ACC112 (cell line): ENCODE data around the gene ADAMTSL1.
A peak's percentile ranks its signal among the peaks of the same experiment; 100 is the strongest.

Experiments
- H2AFZ ChIP-seq: fragments of 200-600 bp; sonication (generic); one replicate; pipeline ENCODE4 v1.6.0; 2017; ENCODE audit warnings: antibody characterized with exemption, low read length; ENCODE audit not compliant: unreplicated experiment
- H3K27ac ChIP-seq: fragments of 200-600 bp; sonication (generic); 2 replicates; pipeline ENCODE4 v1.5.1; 2014; ENCODE audit warnings: low read depth, mild to moderate bottlenecking, antibody characterized with exemption, low read length, moderate library complexity
- H3K27me3 ChIP-seq: fragments of 200-600 bp; sonication (generic); 2 replicates; pipeline ENCODE4 v1.6.1; 2014; ENCODE audit warnings: mild to moderate bottlenecking, antibody characterized with exemption, low read length, moderate library complexity, mixed read lengths; ENCODE audit not compliant: insufficient read depth
- H3K36me3 ChIP-seq: fragments of 200-600 bp; sonication (generic); 2 replicates; pipeline ENCODE4 v1.6.1; 2016; ENCODE audit warnings: mild to moderate bottlenecking, antibody characterized with exemption, low read length, moderate library complexity, mixed read lengths; ENCODE audit not compliant: insufficient read depth
- H3K4me1 ChIP-seq: fragments of 200-600 bp; sonication (generic); one replicate; pipeline ENCODE4 v1.6.1; 2016; ENCODE audit warnings: low read length, mixed read lengths; ENCODE audit not compliant: insufficient read depth, unreplicated experiment, control insufficient read depth
- H3K4me3 ChIP-seq: fragments of 200-600 bp; sonication (generic); 2 replicates; pipeline ENCODE4 v1.5.1; 2014; ENCODE audit warnings: mild to moderate bottlenecking, low read depth, low read length
- H3K79me2 ChIP-seq: fragments of 200-600 bp; sonication (generic); one replicate; pipeline ENCODE4 v1.6.0; 2016; ENCODE audit warnings: low read length; ENCODE audit not compliant: control insufficient read depth, unreplicated experiment, insufficient read depth

The ADAMTSL1 gene

GRCh38 chr9:18473652-18474279 is at the start of gene ADAMTSL1:
Gene ADAMTSL1 (plus strand): TSS chr9:18474153. CDS start chr9:18474233, 80 bp downstream.
- Histone ChIP-seq H3K79me2 (peaks cover 47% of the 10 kb centered on the region), H3K27ac (peak within 1 kb of the TSS; percentile 54), H3K36me3 (no peaks in the 10 kb centered on the region), H3K27me3 (no peaks in the 10 kb centered on the region), H3K4me1 (peaks cover 42% of the 10 kb centered on the region), H2AFZ (peak within 1 kb of the TSS; percentile 78), H3K4me3 (peak within 1 kb of the TSS; percentile 85)

GRCh38 chr9:18427691-18428090 is 46.3 kb upstream of the ADAMTSL1 start:
- Histone ChIP-seq H2AFZ (no peak overlapping the region), H3K27me3 (no peaks in the 10 kb centered on the region), H3K4me1 (peaks cover 10% of the 10 kb centered on the region), H3K27ac (no peak overlapping the region), H3K79me2 (no peaks in the 10 kb centered on the region), H3K36me3 (no peaks in the 10 kb centered on the region), H3K4me3 (no peak overlapping the region)

- Histone ChIP-seq H3K36me3 (no peaks in the 10 kb centered on the region), H3K27ac (no peak overlapping the region), H3K4me3 (no peak overlapping the region), H3K4me1 (peaks cover 10% of the 10 kb centered on the region), H3K27me3 (no peaks in the 10 kb centered on the region), H3K79me2 (no peaks in the 10 kb centered on the region), H2AFZ (no peak overlapping the region)
These were observed 45.3 kb upstream of the ADAMTSL1 start for GRCh38 chr9:18428661-18429060.

GRCh38 chr9:18429070-18429469 is 44.9 kb upstream of the ADAMTSL1 start:
- H3K4me1 ChIP-seq, result peaks cover 10% of the 10 kb centered on the region

GRCh38 chr9:18433620-18434019 is 40.3 kb upstream of the ADAMTSL1 start:
- peaks cover 20% of the 10 kb centered on the region for H3K4me1 ChIP-seq
- H3K79me2 ChIP-seq, result no peaks in the 10 kb centered on the region
- H3K4me3 ChIP-seq, result no peak overlapping the region
- no peak overlapping the region for H3K27ac ChIP-seq
- H3K36me3 ChIP-seq, result no peaks in the 10 kb centered on the region
- H2AFZ ChIP-seq, result no peak overlapping the region
- no peaks in the 10 kb centered on the region for H3K27me3 ChIP-seq

More at GRCh38 chr9:18429070-18429469, 44.9 kb upstream of the ADAMTSL1 start:
- Histone ChIP-seq H3K27me3 (no peaks in the 10 kb centered on the region), H3K27ac (no peak overlapping the region), H2AFZ (no peak overlapping the region), H3K36me3 (no peaks in the 10 kb centered on the region), H3K4me3 (no peak overlapping the region), H3K79me2 (no peaks in the 10 kb centered on the region)

- H3K27ac ChIP-seq, result peak overlapping the region; percentile 60
- H3K4me1 ChIP-seq, result peaks cover 34% of the 10 kb centered on the region
- peak overlapping the region; percentile 96 for H2AFZ ChIP-seq
- no peaks in the 10 kb centered on the region for H3K36me3 ChIP-seq
- H3K79me2 ChIP-seq, result no peaks in the 10 kb centered on the region
- H3K27me3 ChIP-seq, result no peaks in the 10 kb centered on the region
- peak overlapping the region; percentile 77 for H3K4me3 ChIP-seq
These were observed 36.4 kb upstream of the ADAMTSL1 start for GRCh38 chr9:18437315-18438201.

GRCh38 chr9:18438300-18438925 is 35.5 kb upstream of the ADAMTSL1 start:
- Histone ChIP-seq H3K27ac (peak overlapping the region; percentile 60), H3K4me3 (peak overlapping the region; percentile 77), H2AFZ (peak overlapping the region; percentile 96)

GRCh38 chr9:18438951-18439350 is 35.0 kb upstream of the ADAMTSL1 start:
- H3K27ac ChIP-seq, result no peak overlapping the region
- H3K36me3 ChIP-seq, result no peaks in the 10 kb centered on the region
- no peaks in the 10 kb centered on the region for H3K79me2 ChIP-seq
- peak overlapping the region; percentile 77 for H3K4me3 ChIP-seq
- H3K4me1 ChIP-seq, result peaks cover 38% of the 10 kb centered on the region
- no peaks in the 10 kb centered on the region for H3K27me3 ChIP-seq
- H2AFZ ChIP-seq, result peak overlapping the region; percentile 96

More at GRCh38 chr9:18438300-18438925, 35.5 kb upstream of the ADAMTSL1 start:
- Histone ChIP-seq H3K79me2 (no peaks in the 10 kb centered on the region), H3K27me3 (no peaks in the 10 kb centered on the region), H3K4me1 (peaks cover 38% of the 10 kb centered on the region), H3K36me3 (no peaks in the 10 kb centered on the region)

GRCh38 chr9:18441261-18441660 is 32.7 kb upstream of the ADAMTSL1 start:
- Histone ChIP-seq H3K27ac (peak overlapping the region; percentile 8), H3K4me1 (peaks cover 38% of the 10 kb centered on the region), H3K36me3 (no peaks in the 10 kb centered on the region), H3K4me3 (no peak overlapping the region), H3K79me2 (no peaks in the 10 kb centered on the region), H2AFZ (peak overlapping the region; percentile 89), H3K27me3 (no peaks in the 10 kb centered on the region)

GRCh38 chr9:18442629-18443491 is 31.1 kb upstream of the ADAMTSL1 start:
- no peaks in the 10 kb centered on the region for H3K27me3 ChIP-seq
- H3K4me1 ChIP-seq, result peaks cover 42% of the 10 kb centered on the region
- no peak overlapping the region for H3K27ac ChIP-seq
- H2AFZ ChIP-seq, result peak overlapping the region; percentile 89
- H3K79me2 ChIP-seq, result no peaks in the 10 kb centered on the region
- no peak overlapping the region for H3K4me3 ChIP-seq
- no peaks in the 10 kb centered on the region for H3K36me3 ChIP-seq
